GM12874 (cell line): ENCODE results near the gene HS3ST5.

Experiments
- TF ChIP-seq, protein P1 (sequence below): IDR thresholded peaks from 2 replicates; pipeline ENCODE4 v1.5.1; 2011; ENCODE audit warnings: low read depth, mild to moderate bottlenecking, control low read depth, low read length, moderate library complexity; ENCODE audit not compliant: insufficient read depth

The HS3ST5 gene

DNA sequence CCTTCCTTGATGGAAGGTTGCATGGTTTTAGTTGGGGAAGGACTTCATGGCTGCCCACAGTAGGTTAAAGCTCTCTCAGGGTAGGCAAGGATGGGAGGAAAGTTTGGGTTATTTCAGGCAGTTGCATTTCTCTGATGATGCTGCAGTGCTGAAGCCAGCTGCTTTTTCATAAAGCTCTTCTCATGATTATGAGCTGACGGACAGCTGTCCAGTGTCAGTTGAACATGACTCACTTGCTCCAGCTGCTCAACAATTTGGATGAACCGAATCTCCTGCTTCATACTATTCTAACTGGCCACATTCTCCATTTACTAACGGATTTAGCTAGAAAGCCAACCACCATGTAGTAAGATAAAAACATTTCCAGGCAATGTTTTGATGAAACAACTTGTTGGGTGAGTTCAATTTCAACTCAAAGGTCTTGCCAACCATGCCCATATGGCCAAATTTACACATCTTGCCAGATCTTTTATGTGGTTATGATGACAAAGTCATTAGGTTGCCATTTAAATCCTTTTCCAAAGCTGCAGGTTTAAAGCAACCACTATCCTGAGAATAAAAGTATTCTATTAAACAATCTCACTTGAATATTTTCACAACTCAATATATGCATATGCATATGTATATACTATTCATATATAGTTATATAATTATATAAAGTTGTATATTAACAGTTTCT, 125.9 kb downstream of the HS3ST5 start:
- TF ChIP-seq, protein P1, sequence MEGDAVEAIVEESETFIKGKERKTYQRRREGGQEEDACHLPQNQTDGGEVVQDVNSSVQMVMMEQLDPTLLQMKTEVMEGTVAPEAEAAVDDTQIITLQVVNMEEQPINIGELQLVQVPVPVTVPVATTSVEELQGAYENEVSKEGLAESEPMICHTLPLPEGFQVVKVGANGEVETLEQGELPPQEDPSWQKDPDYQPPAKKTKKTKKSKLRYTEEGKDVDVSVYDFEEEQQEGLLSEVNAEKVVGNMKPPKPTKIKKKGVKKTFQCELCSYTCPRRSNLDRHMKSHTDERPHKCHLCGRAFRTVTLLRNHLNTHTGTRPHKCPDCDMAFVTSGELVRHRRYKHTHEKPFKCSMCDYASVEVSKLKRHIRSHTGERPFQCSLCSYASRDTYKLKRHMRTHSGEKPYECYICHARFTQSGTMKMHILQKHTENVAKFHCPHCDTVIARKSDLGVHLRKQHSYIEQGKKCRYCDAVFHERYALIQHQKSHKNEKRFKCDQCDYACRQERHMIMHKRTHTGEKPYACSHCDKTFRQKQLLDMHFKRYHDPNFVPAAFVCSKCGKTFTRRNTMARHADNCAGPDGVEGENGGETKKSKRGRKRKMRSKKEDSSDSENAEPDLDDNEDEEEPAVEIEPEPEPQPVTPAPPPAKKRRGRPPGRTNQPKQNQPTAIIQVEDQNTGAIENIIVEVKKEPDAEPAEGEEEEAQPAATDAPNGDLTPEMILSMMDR: no peak

DNA sequence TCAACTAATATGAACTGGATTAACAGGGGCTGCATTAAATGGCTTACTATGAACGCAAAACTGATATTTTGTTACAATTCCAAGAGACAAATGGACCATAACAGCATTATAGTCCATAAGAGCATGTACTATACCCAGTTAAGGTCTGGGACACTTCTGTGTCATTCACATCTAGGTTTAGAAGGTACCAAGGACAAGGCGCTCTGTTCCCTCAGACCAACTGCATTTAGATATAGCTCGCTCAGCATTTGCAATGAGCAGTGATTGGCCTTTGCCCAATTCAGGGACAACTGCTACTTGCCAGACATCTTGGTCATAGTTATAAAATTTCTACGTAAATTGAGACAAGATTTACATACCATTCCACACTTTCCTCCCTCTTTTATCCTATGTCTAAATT, 132.4 kb downstream of the HS3ST5 start:
- TF ChIP-seq, protein P1: no peak

DNA sequence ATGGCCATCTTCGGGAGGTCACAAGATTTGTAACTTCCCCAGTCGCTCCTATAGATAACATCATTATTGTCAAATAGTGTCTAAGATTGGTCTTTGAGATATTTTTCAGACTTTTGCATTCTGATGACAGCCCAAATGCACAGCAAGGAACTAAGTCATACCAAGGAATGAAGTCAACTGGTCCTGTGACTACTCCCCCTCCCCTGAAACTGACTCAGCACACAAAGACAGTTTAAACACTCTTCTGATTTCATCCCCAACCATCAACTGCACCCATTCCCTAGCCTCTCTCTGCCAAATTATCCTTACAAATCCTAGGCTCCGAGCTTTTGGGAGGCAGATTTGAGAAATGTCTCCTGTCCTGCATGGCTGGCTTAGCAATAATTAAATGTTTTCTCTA, 139.4 kb downstream of the HS3ST5 start:
- TF ChIP-seq, protein P1: no peak

DNA sequence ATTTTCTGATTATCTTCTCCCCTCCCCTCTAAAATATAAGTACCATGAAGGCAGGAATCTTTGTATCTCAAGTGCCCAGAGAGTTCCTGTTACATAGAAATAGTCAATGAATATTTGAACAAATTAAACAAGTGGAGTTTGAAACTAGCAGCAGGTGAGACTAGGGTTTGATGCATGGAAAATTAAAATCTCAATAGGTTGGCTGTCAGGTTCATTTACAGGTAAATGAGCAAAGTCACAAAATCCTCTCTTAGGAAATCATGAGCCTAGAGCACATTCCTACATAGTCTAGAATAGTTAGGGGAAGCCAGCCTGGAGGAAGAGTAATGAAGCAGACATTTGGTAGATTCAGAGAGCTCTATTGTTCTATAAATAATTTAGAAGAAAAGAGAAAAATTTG, 140.4 kb downstream of the HS3ST5 start:
- TF ChIP-seq, protein P1: no peak

DNA sequence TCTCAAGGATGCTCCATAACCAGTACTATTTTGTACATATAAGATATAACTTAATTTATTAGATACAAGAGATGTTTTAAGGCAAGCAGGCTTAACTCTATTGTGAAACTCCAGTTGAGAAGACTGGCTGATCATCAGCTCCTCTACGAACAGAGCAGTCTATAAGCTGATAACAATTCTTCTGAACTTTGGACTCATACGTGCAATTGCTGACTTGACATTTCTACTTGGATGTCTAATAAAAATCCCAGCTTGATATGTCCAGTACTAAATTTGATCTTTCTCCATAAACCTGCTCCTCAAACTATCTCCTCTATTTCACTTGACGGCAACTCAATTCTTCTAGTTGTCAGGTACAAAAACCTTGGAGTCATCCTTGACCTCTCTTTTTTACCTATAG, 141.9 kb downstream of the HS3ST5 start:
- TF ChIP-seq, protein P1: no peak

DNA sequence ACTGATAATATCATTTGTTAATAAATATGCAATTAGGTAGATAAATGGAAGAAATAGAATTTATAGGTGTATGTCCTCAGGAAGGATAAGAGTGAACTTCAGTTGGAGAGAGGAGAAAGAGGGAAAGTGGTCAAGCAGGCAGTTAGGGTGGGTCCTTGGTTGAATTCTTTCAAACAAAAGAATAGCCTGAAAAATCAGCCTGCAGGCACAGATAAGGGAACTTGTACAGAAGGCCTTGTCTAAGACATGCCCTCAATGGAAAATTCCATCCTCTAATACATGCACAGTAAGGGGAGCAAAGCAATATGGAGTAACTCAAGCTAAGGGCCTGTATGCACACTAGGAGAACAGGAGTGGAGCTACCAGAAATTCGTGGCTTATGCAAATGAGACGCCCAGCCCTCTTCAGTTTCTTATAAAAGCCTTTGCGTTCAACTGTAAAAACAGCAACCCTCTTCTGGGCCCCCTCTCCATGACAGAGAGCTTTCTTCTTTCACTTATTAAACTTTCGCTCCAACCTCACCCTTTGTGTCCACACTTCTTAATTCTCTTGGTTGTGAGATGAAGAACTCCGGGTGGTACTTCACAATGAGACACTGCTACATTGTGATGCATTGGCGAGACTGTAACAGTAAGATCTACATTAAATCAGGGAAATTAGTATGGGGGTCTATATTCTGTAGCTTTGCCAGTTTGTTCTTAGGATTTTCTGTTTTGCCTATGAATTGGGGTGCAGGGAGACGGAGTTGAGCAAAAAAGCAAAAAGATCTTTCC, 147.0 kb downstream of the HS3ST5 start:
- TF ChIP-seq, protein P1: no peak

DNA sequence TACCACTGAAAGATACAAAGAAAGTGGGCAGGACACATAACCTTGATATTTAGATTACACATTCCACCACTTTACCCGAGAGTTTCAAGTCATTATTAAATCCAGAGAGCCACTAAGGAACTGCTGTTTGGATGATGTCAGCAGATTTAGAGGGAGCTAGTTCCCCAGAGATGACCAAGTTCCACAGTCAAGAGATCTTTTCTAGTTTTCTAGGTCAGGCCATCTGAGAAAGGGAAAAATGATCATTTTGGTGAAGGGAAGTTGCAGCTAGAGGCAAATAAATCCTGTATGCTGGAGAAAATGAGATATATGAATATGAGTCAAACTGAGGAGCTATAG, 147.8 kb downstream of the HS3ST5 start:
- TF ChIP-seq, protein P1: no peak
